Stimulated activated memory B cell treated with anti-CD40 and anti-IgM and Interleukin-4, amounts not matched to agents 10 μg/mL and 1 μg/mL and 100 μg/mL, for 72 hours (primary cell): Measurements from ENCODE around the gene GATAD2A.
"Not testable (repeated sequence)": the region's sequence is repeated elsewhere in the genome, so short reads cannot be mapped to it uniquely, and the experiment has no call there.

Experiments used
- ATAC-seq: fragments of 150-1000 bp; cut with Tn5 transposase; 2 replicates; pipeline ENCODE4 v1.10.0; 2021
- H3K27ac Mint-ChIP-seq: one replicate; pipeline ENCODE4 v1.8.0; 2022; ENCODE audit warnings: mild to moderate bottlenecking, mixed read lengths
- H3K27me3 Mint-ChIP-seq: one replicate; pipeline ENCODE4 v1.8.0; 2022; ENCODE audit warnings: mixed read lengths
- H3K36me3 Mint-ChIP-seq: one replicate; pipeline ENCODE4 v1.8.0; 2022; ENCODE audit warnings: mixed read lengths
- H3K4me1 Mint-ChIP-seq: one replicate; pipeline ENCODE4 v1.8.0; 2022; ENCODE audit warnings: mixed read lengths
- H3K4me3 Mint-ChIP-seq: one replicate; pipeline ENCODE4 v1.8.0; 2022; ENCODE audit warnings: mild to moderate bottlenecking, moderate library complexity, mixed read lengths
- H3K9me3 Mint-ChIP-seq: one replicate; pipeline ENCODE4 v1.8.0; 2022; ENCODE audit warnings: mixed read lengths

Gene GATAD2A

DNA sequence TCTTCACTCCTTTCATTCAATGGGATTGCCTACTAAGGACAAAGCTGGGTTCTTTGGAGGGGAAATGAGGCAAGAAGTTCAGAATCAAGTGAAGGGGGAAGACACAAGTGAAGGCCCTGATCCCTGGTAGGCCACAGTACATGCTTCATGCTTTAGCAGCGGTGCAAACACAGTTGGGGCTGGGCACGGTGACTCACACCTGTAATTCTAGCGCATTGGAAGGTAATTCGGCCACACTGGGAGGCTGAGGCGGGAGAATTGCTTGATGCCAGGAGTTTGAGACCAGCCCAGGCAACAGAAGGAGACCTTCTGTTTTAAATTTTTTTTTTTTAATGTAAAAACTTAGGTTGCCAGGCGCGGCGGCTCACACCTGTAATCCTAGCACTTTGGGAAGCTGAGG, 23.4 kb upstream of the GATAD2A start:
- H3K9me3 Mint-ChIP-seq: no peaks in the 10 kb centered on the region
- no peaks in the 10 kb centered on the region for H3K36me3 Mint-ChIP-seq
- no peak overlapping the region for H3K27ac Mint-ChIP-seq
- H3K27me3 Mint-ChIP-seq: no peaks in the 10 kb centered on the region
- no peak overlapping the region for H3K4me3 Mint-ChIP-seq
- H3K4me1 Mint-ChIP-seq: peaks cover 19% of the 10 kb centered on the region
- no peak for ATAC-seq

DNA sequence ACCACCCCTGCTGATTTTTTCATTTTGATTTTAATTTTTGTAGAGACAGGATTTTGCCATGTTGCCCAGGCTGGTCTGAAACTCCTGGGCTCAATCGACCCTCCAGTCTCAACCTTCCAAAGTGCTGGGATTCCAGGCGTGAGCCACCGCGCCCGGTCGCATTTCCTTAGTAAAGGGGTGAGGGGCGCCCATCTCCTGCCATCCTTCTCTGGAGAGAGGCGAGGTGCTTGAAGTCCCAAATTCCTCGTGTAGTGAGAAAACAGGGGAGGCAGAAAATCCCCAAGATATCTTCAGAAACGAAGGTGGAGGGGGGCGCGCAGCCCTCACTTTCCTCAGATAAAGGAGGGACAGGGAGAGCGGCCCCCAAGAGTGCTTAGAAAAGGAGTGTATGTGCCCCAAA, 21.0 kb upstream of the GATAD2A start:
- Mint-ChIP-seq H3K36me3 (no peaks in the 10 kb centered on the region), H3K4me1 (peaks cover 43% of the 10 kb centered on the region), H3K27ac (peak overlapping the region; percentile 98), H3K4me3 (peak overlapping the region; percentile 76), H3K9me3 (no peaks in the 10 kb centered on the region), H3K27me3 (no peaks in the 10 kb centered on the region)
- ATAC-seq: no peak

DNA sequence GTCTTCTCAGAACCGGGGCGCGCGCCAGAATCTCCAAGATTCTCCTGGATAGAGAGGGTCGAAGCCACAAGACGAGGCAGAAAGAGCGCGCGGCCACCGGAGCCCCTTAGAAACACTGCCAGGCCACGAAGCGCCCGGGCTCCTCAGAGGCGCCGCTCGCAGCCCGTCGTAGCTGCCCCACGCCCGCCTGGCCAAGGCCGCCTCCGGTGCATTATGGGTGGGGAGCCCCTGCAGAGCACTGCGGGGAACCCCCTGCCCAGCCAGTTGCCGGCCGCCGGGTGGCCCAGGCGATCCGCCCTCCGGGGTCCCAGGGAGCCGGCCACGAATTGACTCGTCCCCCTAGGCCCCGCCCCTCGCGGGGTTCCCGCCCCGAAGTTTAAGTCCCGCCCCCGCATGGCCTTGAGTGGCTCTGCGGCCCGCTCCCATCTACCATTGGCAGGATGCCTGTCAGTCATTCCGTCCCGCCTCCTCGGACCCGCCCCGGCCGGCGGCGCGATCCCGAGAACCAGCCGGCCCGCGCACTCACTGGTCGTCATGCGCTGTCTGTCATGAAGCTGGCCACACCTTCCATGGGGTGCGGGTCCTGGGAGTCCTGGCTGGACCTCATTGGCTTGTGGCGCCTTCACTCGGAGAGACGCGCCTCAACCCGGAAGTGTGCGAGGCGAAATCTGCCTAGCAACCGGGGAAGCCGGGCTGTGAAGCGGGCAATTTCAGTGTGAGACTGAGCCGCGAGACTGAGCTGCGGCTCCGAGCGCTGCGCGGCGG, 20.2 kb upstream of the GATAD2A start:
- Mint-ChIP-seq H3K9me3 (no peaks in the 10 kb centered on the region), H3K27me3 (no peaks in the 10 kb centered on the region), H3K27ac (peak overlapping the region; percentile 98), H3K4me3 (peak overlapping the region; percentile 76), H3K4me1 (peaks cover 51% of the 10 kb centered on the region), H3K36me3 (peaks cover 6% of the 10 kb centered on the region)
- peak; percentile 97 for ATAC-seq

DNA sequence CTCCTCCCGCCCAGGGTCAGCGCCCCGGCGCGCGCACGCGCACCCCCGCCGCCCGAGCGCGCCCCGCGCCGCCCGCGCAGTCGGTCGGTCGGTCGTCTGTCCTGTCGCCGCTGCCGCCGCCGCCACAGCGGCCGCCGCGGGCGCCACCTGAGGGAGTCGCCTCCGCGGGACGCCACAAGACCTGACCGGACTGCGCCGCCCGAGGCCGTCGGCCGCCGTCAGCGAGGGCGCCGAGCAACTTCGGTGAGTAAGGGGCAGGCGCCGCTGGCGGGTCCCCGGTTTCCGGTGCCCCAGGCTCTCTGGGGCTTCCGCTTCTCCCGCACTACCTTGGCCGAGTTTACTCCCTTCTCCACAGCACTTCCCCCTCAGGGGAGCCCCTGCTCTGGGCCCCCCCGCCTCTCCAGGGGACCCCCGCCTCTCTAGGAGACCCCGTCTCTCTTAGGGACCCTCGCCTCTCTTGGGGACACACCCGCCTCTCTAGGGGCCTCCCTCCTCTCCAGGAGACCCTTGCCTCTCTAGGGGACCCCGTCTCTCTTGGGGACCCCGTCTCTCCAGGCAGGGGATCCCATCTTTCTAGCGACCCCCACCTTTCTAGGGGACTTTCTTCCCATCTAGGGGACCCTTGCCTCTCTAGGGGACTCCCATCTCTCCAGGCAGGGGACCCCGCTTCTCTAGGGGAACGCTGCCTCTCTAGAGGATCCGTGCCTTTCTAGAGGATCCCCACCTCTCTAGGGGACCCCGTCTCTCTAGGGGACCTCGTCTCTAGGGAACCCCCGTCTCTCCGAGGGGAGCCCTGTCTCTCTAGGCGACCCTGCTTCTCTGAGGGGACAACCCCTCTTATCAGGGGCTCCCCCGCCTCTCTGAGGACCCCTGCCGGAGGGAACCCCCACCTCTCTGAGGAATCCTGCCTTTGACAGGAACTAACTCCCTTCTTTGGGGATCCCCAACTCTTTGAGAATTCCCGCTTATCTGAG, 19.3 kb upstream of the GATAD2A start:
- H3K27ac Mint-ChIP-seq: peak overlapping the region; percentile 98
- H3K27me3 Mint-ChIP-seq: no peaks in the 10 kb centered on the region
- H3K4me3 Mint-ChIP-seq: peak overlapping the region; percentile 99
- H3K4me1 Mint-ChIP-seq: peaks cover 56% of the 10 kb centered on the region
- H3K36me3 Mint-ChIP-seq: peaks cover 6% of the 10 kb centered on the region
- ATAC-seq: peak; percentile 37
- no peaks in the 10 kb centered on the region for H3K9me3 Mint-ChIP-seq

DNA sequence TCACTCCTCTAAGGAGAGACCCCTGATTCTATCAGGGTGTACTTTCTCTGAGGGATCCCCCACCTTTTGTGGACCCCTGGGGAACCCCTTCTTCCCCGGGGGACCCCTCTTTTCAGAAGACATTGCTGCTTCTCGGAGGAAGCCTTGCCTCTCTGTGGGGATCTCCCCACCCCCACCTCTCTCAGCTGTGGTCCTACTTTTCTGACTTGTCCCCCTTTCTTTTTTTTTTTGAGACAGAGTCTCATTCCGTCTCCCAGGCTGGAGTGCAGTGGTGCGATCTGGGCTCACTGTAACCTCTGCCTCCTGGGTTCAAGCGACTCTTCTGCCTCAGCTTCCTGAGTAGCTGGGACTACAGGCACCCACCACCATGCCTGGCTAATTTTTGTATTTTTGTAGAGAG, 18.4 kb upstream of the GATAD2A start:
- H3K27me3 Mint-ChIP-seq: no peaks in the 10 kb centered on the region
- no peaks in the 10 kb centered on the region for H3K9me3 Mint-ChIP-seq
- H3K36me3 Mint-ChIP-seq: peaks cover 6% of the 10 kb centered on the region
- H3K4me1 Mint-ChIP-seq: peaks cover 55% of the 10 kb centered on the region
- ATAC-seq: no peak
- H3K4me3 Mint-ChIP-seq: peak overlapping the region; percentile 99
- peak overlapping the region; percentile 98 for H3K27ac Mint-ChIP-seq

DNA sequence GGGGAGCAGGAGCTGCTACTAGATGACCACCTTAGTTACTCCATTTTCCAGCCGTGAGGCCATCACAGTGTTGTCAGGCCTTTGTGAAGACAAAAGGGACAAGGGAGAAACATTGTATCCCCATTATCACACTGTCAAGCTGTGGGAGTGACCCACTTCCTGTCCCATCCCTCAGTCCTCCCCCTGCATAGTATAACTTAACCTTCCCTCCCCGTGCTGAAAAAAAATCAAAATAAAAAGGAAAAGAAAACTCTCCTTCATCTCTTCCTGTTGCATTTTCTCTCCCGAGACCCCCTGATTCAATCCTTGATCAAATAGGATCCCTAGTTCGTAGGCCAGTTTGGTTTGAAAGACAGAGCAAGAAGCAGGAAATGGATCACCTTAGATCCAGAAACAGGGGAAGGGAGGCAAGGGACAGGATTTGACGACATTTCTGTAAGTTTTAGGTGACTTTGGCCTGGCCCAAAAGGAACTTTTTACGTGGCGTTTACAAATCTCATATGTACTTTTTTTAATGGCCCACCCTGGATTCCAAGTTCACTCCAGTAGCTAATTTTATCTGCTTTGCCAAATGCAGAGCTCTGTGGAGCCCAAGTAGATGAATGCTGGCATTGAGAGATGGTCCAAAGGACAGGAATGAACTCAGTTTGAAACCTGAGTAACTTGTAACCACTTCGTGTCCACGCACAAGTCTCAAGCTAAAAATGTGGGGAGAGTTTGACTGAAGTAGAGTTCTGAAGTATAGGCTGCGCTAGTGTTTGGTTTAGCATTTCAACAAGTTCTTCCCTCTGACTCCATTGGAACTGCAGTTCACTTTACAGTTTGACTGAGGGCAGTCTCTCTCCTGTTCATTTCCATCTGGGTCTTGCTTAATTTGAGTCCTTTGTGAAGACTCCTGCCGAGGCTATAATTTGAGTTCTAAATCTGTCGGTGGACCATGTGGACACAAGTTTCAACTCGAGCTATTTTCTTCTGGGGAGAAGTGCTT, 16.6 kb upstream of the GATAD2A start:
- no peaks in the 10 kb centered on the region for H3K9me3 Mint-ChIP-seq
- H3K4me1 Mint-ChIP-seq: peaks cover 55% of the 10 kb centered on the region
- no peak overlapping the region for H3K4me3 Mint-ChIP-seq
- H3K36me3 Mint-ChIP-seq: peaks cover 6% of the 10 kb centered on the region
- ATAC-seq: no peak
- H3K27ac Mint-ChIP-seq: peak overlapping the region; percentile 1
- no peaks in the 10 kb centered on the region for H3K27me3 Mint-ChIP-seq

DNA sequence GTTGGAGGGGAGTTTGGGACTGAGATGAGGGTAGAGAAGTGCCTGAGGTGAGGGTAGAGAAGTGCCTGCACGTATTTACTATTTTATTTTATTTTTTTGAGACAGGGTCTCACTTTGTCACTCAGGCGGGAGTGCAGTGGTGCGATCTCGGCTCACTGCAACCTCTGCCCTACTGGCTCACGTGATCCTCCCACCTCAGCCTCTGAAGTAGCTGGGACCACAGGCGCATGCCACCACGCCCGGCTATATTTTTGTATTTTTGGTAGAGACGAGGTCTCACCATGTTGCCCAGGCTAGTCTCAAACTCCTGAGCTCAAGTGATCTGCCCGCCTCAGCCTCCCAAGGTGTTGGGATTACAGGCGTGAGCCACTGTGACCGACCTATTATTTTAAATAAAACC, 15.8 kb upstream of the GATAD2A start:
- not testable (repeated sequence) for H3K36me3 Mint-ChIP-seq, H3K9me3 Mint-ChIP-seq, ATAC-seq, H3K27me3 Mint-ChIP-seq, H3K4me3 Mint-ChIP-seq
- Mint-ChIP-seq H3K4me1 (peaks cover 61% of the 10 kb centered on the region), H3K27ac (peak overlapping the region; percentile 1)

DNA sequence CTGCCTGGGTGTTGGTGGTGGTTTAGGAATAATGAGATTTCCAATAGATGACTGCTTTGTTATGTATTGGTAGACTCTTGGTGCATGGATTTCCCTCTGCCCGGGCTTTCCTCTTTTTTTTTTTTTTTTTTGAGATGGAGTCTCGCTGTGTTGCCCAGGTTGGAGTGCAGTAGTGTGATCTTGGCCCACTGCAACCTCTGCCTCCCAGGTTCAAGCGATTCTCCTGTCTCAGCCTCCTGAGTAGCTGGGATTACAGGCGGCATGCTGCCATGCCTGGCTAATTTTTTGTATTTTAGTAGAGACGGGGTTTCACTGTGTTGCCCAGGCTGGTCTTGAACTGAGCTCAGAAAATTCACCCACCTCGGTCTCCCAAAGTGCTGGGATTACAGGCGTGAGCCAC, 11.1 kb upstream of the GATAD2A start:
- H3K27me3 Mint-ChIP-seq: not testable (repeated sequence)

DNA sequence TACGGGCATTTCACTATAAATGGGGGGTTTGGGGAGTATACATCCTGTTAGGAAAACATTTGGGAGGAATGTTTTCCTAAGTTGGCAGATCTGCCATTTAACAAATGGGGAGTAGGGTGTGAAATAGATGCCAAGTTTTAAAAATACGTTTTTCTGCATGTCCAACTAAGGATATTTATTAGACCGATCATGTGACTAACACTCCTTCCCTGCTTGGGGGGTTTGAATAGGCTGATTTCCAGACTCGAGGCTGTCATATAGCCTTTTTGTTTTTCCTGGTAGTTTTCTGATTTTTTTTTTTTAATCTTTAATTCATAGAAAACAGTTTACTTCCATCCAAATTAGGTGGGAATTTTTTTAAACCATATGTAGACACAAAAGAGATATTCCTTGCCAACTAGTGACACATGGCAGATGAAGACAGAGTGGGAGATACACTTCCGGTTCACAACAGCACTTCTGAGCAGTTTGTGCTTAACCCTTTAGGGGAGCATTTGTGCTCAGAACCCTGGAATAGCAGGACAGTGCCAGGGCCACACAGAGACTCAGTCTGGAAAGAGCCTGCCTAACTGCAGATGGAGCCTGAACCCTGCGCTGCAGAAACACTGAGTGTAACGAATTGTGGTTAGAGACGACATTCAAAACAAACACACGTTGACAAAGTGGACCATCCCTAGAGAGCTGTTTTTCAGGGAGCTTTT, 5.6 kb upstream of the GATAD2A start:
- no peak overlapping the region for H3K27ac Mint-ChIP-seq
- H3K4me3 Mint-ChIP-seq: no peak overlapping the region
- H3K9me3 Mint-ChIP-seq: no peaks in the 10 kb centered on the region
- H3K36me3 Mint-ChIP-seq: no peaks in the 10 kb centered on the region
- no peaks in the 10 kb centered on the region for H3K27me3 Mint-ChIP-seq
- ATAC-seq: no peak
- H3K4me1 Mint-ChIP-seq: peaks cover 27% of the 10 kb centered on the region

More for the DNA sequence above, 11.1 kb upstream of the GATAD2A start:
- H3K27ac Mint-ChIP-seq: peak overlapping the region; percentile 12
- not testable (repeated sequence) for H3K9me3 Mint-ChIP-seq, H3K36me3 Mint-ChIP-seq, ATAC-seq, H3K4me3 Mint-ChIP-seq
- H3K4me1 Mint-ChIP-seq: peaks cover 32% of the 10 kb centered on the region

DNA sequence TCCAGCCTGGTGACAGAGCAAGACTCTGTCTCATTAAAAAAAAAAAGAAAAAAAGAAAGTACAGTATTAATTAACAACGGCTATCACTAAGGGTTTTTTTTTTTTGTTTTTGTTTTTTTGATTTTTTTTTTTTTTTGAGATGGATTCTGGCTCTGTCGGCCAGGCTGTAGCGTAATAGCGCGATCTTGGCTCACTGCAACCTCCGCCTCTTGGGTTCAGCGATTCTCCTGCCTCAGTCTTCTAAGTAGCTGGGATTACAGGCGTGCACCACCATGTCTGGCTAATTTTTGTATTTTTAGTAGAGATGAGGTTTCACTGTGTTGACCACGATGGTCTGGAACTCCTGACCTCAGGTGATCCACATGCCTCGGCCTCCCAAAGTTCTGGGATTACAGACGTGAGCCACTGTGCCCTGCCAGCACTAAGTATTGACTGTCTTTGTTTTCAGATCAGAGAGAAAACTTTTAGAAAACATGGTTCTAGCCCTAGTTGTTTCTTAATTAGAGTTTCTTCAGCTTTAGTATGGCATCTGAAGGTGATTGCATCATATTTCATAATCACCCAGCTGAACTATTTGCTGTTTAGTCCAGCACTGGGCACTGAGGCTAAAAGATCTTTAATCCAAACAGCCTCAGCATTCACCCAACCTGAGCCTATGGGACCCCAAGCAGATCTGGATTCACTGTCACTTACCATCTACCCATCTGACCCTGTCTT, 2.7 kb upstream of the GATAD2A start:
- no peaks in the 10 kb centered on the region for H3K36me3 Mint-ChIP-seq
- H3K4me1 Mint-ChIP-seq: peaks cover 45% of the 10 kb centered on the region

DNA sequence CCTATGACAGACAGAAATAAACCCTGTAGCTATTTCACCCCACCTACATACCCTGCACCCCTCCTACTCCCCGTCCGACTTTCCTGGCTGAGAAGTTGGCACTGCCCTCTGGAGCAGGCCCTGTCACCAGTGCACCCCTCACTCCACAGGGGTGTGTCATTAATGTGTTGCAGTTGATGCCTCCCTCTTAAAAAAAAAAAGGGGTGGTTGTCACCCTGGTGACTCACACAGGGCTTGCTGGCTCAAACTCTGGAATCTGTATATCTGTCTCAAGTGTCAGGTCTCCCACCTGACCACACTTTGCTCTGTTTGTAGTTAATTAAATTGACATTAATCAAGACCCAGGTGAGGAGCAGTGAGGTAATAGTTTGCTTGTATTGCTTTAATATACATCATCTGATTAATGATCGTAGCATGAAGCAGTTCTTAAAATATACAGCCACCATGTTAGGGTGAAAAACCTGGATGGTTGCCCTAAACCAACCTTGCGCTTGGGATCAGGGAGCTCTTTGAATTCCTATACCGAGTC, 2.0 kb upstream of the GATAD2A start:
- H3K4me3 Mint-ChIP-seq: peak overlapping the region; percentile 61
- ATAC-seq: no peak
- H3K27me3 Mint-ChIP-seq: no peaks in the 10 kb centered on the region
- H3K4me1 Mint-ChIP-seq: peaks cover 52% of the 10 kb centered on the region
- H3K9me3 Mint-ChIP-seq: no peaks in the 10 kb centered on the region
- no peaks in the 10 kb centered on the region for H3K36me3 Mint-ChIP-seq
- peak overlapping the region; percentile 85 for H3K27ac Mint-ChIP-seq

More for the DNA sequence above, 2.7 kb upstream of the GATAD2A start:
- Mint-ChIP-seq H3K27me3 (no peaks in the 10 kb centered on the region), H3K4me3 (no peak overlapping the region), H3K9me3 (no peaks in the 10 kb centered on the region), H3K27ac (no peak overlapping the region)
- ATAC-seq: no peak

DNA sequence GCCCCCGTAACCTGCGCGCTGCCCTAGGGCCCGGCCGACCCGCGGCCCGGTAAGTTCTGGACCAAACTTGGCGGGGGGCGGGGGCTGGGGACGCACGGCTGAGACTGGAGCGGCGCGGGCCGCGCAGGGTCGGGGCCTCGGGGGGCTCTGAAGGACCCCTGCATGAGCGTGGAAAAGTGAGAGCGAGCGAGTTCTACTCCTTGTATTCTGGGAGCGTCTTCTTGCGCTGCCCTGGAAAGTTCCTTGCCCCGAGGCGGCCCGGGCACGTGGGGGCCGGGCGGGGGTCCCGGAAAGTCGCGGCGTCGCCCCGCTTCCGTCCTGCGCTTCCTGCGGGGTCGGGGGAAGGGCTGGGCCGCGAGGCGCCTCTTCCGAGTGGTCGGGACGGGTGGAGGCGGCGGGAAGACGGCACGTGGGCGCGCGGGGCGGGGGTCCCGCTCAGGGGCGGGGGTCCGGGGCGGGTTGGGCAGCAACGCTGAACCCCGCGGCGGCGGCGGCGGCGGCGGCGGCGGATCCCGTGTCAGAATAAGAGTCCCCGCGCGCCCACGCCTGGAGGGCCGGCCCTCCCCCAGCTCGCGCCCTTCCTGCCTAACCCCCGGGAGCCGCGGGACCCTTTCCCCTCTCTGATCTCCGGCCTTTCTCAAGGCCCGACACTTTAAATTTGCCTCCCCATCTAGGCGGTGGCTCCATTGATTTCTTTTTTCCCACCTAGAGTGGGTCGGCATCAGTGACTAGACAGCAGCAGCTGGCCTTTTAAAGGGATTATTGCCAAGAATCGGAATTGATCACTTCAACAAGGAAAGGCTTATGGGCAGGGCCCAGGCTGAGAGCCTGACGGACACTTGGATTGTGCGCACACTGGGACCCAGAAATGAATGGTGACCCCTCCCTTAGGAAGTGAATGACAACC, 749 bp downstream of the GATAD2A start:
- H3K4me1 Mint-ChIP-seq: peaks cover 73% of the 10 kb centered on the region
- H3K27me3 Mint-ChIP-seq: no peaks in the 10 kb centered on the region
- peak overlapping the region; percentile 86 for H3K27ac Mint-ChIP-seq
- H3K4me3 Mint-ChIP-seq: peak overlapping the region; percentile 97
- no peaks in the 10 kb centered on the region for H3K9me3 Mint-ChIP-seq
- peak; percentile 49 for ATAC-seq
- H3K36me3 Mint-ChIP-seq: no peaks in the 10 kb centered on the region
